ENCODE measurements around the gene MFSD11.
"Not testable (repeated sequence)": the region's sequence is repeated elsewhere in the genome, so short reads cannot be mapped to it uniquely, and the experiment has no call there.

Gene MFSD11

DNA sequence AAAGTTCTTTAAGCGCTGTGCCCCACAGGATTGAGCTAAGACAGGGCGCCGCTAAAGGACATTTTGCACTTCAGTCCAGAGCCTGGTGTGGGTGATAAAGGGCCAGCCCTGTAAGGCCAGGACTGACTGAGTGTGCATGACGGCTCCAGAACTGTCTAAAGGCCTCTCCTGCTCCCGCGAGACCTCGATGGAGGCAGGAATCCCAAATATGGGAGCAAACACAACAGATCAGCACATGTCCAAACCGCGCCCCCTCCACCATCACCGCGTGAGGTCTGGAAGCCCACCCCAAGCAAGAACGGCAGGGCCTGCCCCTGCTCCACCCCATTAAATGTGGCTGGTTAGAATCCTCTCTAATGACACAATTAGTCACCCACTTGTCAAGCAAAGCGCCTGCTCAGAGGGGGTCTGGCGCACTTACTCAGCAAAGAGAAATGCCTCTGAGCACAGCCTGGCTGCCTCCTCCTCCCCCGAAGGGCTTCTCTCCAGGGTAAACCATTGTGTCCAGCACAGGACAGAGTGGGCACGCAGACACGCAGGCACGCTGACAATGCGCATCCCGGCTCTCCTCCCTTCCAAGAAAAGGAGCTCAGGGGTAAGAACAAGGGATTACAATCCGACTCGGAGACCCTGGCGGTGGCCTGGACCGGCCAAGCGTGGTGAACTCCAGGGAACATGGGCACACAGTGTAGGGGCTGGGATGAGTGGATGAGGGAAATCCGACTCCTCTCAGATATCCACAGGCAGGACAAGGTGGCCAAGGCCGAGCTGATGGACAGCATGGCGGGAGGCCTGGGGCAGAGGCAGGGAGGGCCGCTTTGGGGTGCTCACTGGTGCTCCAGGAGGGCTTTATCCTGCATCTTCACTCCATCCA lies 28.6 kb upstream of the MFSD11 start:
- DNase-seq = peak; percentile 86

DNA sequence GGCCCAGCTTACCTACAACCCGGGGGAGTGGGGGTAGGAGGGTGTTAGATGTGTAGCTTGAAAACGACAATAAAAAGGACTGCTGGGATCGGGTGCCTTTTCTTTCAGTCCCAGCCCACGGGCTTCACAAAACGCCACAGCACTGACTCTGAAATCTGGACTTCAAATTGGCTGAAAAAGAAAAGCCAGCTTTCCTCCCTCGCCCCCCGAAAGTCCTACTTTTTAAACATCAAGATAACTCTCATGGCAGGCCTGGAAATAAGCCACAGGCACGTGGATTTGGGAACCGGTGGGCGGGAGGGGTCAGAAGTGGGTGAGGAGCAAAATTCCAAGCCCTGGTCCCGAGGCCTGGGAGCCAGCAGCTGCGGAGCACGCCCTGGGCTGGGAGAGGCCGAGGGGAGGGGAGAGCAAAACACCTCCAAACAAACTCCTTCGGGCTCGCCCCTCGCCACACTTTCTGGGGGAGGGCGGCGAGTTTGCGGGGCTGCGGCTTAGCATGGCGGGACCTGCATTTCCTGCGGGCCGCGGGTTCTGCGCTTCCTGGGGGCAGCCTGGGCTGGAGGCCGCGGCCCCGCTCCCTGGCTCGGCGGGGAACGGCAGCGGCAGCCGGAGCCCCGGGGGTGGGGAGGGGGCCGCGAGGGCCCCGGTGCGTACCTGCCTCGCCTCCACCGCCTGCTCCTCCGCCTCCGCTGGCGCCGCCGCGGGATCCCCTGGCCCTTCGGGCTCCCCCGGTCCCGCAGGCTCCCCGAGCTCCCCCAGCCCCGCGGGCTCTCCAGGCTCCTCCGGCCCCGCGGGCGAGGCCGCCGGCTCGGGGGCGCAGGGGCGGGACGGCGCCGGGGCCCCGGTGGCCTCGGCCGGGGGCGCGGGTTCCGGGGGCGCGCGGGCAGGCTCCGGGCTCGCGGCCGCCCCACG lies 27.7 kb upstream of the MFSD11 start:
- DNase-seq = peak; percentile 75

DNA sequence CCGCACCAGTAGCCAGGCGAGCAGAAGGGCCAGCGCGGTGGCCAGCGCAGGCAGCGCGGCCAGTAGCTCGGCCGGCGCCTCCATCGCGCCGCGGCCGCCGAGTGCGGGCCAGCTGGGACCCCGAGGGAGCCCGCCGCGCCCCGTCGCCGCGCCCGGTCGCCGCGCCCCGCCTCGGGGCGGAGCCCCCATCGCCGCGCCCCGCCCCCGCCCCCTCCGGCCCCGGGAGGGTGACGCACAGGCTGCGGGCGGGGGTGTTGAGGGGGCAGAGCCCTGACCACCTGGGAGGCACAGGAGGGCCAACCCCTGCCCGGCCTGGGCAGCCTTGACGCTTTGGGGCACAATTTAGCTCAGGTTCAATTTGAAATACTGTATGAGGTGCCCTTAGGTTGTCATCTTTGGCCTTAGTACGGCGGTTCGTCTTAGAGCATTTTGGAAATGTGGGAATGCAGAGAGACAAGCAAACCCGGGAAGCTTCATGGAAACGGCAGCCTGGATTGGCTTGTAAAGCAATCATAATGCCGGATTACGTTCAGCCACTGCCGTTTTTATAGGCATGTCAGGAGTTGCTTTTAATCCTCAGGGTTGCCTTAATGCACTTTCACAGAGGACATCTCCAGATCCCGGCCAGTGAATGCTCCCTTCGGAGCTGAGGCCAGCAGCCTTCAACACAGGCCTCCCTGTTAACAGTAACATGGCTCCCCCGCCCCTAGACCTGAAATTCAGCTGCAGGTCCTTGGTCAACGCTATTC lies 26.9 kb upstream of the MFSD11 start, which contains the start of gene MXRA7:
Gene MXRA7, minus strand, starts transcription at position 103 of the 749 bp plus-strand sequence. Its CDS starts 19 bp downstream, at position 84.
- peak; percentile 83 for DNase-seq

DNA sequence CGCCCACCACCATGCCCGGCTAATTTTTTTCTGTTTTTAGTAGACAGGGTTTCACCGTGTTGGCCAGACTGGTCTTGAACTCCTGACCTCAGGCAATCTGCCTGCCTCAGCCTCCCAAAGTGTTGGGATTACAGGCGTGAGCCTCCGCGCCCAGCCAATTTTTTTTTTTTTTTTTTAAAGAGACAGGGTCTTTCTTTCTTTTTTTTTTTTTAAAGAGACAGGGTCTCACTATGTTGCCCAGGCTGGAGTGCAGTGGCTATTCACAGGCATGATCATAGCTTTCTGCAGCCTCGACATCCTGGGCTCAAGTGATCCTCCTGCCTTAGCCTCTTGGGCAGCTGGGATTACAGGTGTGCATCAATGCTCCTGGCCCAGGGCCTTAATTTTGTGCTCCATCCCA lies 25.6 kb upstream of the MFSD11 start:
- not testable (repeated sequence) for DNase-seq

DNA sequence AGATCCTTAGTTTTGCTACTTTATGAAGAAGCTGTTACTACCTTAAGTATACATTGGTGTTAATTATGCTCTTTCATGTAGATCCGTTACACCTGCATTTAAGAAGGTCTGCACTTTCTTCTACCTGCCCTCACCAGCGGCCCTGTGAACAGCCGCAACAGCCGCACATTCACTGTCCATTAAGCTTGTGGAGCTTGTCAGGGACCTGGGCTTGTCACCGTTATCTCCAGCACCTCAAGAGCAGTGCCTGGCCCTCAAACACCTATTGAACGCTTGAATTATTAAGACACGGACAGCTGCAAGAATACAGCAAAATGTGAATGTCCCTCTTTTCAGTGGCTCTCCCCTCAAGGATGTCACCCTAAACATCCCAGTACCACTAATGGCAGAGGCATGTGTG lies 24.2 kb upstream of the MFSD11 start:
- DNase-seq = no peak

DNA sequence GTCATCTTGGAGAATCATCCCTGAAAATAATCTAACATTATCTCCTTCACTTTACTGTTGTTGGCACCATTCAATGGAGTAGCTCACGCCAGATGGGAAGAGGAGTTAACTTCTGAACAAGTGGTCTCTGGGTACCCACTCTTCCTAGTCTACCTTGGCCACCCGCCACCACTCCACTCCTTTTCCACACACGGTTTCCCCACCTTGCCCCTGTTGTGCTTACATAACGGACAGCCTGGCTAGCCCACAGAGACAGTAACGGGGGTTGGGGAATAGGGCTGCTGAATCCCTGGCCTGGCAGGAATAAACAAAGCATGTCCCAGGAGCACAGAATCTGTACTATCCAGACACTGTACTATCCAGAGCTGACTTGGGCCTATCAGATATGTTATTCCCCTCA lies 23.6 kb upstream of the MFSD11 start:
- no peak for DNase-seq

DNA sequence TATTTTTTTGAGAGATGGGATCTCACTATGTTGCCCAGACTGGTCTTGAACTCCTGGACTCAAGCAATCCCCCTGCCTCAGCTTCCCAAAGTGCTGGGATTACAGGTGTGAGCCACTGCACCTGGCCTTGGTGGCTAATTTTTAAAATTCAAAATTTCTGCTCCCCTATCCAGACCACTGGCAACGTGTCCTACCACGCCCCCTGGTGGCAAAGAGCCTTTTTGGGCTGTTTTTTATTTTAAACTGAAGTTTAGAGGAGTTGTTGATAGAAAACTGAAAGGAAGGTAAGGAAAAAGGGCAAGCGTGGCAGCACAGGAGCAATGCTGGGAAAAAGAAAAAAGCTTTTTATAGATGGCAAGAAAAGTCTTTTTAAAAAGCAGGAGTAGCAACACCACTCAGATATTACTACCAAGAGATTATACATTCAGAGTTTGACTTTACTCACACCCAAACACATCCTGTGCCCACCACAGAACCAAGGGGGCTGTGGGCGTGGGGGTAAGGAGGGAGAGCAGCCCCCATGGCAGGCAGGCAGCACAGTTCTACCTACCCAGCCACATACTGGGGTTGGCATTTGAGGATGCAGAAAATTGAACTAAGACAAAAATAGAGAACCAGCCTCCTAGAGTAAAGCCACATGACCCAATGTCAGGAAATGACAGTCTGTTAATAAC lies 23.0 kb upstream of the MFSD11 start:
- DNase-seq = peak; percentile 70

DNA sequence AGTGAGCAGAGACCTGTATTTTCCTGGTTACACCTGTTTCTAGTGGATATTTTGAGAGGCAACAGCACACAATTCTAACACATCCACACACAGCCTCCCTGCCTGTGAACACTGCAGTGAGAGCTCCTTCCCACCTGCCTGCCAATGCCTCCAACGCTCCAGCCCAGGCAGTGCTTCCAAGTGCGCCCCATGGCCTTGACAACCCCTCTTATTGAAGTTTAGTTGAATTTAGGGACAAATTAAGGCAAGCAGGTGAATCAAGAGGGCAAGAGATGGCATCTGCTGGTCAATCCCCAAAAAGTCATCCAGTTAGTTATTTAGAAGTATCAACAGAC lies 22.5 kb upstream of the MFSD11 start:
- DNase-seq = no peak

DNA sequence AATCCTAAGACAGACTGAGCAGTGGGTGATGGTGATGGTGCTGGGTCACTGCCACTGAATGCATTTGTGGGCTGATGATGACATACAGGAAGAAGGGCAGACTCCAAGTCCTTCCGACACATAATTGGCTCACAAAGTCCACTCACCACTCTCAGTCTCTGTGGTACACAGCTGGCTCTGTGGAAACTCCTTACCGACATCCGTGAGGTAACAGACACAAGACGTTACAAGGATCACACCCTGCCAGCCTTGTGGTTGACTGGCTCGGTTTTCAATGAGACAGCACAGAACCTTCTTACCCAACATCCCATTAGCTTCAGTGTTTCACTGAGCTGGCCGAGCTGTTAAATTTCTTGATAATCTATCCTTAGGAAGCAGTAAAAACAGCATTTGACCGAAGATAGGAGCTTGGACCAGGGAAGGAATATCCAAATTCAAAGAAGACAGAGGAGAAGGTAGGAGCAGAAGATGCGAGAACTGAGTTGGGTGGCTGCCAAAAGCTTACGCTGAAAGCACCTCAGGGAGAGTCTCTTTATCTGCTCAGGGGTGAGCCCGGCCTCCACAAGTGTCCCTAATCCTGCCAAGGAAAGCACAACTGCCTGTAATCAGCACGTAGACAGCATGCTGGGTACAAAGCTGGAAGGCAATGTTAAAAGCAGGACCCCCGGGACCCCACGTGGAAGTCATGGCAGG lies 21.6 kb upstream of the MFSD11 start:
- no peak for DNase-seq

DNA sequence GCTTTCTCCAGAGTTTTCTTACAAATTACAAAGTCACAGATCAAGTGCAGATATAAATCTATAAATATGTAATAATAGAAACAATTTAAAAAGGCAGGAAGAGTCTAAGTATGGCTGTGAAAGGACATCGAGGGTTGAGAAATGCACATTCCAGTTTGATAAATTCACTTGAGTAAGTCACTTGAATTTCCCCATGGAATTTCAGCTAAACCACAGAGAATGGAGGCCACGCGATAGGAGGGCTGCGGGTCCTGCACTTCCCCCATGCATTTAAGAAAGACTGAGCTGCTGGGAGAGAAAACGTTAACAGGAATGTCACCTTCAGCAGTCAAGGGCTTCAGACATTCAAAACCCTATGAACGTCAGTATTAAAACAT lies 21.1 kb upstream of the MFSD11 start:
- no peak for DNase-seq

DNA sequence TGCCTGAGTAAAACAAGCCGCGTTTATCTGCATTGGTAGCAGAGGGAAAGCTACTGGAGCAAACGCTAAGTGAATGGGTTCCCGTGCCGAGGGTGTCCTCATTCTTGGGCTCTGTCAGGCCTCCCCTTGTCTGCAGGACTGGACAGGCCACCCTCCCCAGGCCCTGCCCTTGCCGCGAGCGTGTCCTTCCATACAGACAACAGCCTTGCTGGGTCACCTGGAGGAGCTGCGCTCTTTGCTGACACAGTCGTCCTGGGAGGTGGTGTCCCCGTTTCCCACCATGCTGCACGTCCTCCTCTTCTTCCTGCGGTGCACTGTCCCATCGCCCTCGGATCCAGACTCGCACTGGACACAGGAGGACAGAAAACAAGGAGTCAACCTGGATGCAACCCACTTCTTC lies 19.4 kb upstream of the MFSD11 start:
- no peak for DNase-seq

DNA sequence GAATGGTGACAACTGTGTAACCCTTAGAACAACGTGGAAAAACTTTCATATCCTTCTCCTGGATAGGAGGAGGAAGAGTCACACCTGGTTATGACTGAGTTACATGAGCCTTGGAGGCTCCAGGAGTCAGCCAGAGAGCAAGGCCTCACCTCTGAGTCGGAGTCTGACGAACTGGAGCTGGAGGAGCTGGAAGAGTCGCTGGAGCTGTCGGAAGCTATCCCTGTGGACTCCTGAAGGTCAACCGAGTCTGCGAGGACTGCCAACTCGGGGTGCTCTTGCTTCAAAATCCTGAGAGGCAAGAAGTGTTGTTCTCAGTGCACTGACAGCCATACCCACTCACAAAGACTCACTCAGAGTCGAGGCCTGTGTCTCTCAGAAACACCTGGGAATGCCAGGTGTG lies 17.7 kb upstream of the MFSD11 start:
- DNase-seq = no peak

DNA sequence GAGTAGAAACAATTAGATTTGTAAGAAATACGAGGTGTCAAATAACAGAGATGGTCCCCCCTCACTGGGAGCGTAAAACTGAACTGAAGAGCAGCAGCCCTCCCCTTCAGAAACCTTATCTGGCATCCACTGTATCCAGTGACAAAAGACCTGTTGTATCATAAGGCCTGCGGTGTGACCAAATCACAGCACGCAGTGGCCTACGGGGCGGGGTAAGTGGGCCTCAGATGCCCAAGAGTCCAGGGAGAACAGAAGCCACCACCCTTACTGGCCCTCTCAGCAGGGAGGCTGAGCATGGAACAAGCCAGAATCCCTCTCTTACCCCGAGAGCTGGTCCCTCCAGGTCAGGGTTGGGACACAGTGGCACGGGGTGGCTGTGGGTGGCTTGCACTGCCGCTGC lies 17.0 kb upstream of the MFSD11 start:
- no peak for DNase-seq

DNA sequence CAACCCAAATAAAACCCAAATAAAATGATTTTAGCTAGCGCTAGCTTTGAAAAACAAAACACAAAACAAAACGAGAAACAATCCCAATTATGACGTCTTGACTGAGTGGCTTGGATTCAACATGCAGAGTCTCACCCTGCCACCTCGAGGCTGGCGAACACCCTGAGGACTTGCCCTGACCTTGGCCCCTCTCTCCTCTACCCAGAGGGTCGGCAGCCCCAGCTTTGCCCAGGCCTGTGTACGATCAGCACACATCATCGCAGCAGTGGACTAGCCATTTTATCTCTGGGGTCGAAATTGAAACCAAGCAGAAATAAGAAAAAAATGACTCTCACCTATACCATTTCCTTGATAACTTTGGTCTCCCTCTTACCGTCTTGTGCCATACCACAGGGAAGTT lies 16.5 kb upstream of the MFSD11 start:
- DNase-seq = no peak

DNA sequence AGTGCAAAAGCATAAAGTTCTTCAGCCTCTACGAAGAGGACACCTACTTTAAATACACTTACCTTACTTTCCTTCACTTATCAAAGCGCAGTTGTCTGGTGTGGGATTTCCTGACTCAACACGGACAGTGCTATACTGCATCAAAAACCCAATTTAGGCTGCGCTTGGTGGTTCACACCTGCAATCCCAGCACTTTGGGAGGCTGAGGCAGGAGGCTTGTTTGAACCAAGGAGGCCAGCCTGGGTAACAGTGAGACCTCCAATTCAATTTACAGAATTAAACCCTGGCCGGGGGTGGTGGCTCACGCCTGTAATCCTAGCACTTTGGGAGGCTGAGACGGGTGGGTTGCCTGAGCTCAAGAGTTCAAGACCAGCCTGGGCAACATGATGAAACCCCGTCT lies 15.6 kb upstream of the MFSD11 start:
- DNase-seq = no peak

DNA sequence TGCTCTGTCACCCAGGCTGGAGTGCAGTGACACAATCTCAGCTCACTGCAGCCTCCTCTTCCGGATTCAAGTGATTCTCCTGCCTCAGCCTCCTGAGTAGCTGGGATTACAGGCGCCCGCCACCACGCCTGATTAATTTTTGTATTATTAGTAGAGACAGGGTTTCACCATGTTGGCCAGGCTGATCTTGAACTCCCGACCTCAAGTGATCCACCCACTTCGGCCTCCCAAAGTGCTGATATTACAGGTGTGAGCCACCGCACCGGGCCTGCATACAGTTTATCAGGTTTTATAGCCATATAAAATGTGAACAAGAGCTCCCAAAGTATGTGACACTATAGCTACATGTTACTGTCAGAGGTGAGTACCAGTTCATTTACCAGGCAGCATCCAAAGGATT lies 14.9 kb upstream of the MFSD11 start:
- not testable (repeated sequence) for DNase-seq

DNA sequence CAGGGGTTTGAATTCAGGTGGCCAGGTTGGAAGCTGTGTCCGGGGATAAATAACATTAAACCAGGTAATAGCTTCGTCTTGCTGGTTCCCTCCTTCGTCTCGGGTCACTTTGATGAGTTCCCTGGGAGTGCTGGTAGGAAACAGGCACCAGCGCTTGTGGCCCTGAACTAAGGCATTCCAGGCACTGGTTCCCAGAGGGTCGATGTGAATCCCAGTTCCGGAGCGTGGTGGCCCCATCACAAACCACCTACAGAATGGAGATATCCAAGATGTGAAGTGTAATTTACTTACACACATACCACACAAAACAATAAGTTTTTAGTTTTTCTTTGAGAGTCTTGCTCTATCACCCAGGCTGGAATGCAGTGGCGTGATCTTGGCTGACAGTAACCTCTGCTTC lies 14.1 kb upstream of the MFSD11 start:
- DNase-seq = no peak

DNA sequence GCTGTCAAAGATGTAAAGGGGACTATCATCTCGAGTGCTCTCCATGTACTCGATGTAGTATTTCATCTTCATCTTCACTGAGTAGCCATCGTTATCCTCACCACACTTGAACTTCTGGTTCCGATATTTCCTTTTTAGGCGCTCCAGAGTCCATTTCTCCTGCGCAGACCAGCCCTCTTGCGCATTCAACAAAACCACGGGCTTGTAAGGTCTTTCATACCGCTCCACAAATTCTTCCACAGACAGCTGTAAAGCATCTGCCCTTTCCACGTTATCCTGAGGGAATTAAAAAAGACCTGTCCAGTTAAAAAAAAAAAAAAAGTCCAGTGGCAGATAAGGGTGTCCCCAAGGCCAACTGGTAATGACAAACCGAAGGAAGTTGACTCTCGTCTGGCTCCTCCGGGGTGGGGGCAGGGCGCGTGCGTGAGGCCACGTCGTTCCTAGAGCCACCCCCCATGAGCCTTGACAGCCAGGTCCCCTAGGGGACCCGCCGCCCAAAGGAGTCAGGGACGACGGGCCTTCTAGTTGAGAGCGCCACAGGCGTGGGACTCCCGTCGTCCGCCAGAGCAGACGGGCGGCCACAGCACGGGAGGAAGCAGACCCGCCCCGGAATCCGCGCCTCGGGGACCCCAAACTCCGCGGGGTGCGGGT lies 12.2 kb upstream of the MFSD11 start:
- DNase-seq = peak; percentile 69

DNA sequence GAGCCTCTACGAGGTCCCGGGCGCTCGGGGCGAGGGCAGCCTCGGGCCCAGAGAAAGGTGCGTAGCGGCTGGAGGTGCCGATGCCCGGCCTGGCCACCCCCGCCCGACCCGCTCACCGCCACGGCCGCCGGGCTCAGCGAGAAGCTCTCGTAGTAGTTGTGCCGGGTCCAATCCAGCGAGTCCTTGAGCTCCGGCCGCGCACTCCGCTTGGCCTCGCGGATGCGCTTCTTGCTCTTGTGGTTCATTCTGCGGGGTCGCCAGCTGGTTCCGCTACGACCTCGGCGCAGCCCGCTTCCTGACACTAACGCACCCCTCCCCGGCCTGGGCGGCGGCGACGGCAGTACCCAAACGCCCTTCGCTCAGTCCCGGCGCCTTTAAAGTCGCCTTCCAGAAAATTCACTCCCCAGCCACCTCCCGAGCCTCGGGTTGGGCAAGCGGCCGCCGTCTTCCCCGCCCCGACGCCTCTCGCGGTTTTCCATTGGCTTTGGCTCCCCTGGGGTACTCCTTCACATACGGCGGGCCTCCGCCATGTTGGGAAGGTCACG lies 11.6 kb upstream of the MFSD11 start, which contains the start of gene JMJD6:
Gene JMJD6, minus strand, starts transcription at position 376 of the 545 bp plus-strand sequence. Its CDS starts 131 bp downstream, at position 245.
- DNase-seq = peak; percentile 99

DNA sequence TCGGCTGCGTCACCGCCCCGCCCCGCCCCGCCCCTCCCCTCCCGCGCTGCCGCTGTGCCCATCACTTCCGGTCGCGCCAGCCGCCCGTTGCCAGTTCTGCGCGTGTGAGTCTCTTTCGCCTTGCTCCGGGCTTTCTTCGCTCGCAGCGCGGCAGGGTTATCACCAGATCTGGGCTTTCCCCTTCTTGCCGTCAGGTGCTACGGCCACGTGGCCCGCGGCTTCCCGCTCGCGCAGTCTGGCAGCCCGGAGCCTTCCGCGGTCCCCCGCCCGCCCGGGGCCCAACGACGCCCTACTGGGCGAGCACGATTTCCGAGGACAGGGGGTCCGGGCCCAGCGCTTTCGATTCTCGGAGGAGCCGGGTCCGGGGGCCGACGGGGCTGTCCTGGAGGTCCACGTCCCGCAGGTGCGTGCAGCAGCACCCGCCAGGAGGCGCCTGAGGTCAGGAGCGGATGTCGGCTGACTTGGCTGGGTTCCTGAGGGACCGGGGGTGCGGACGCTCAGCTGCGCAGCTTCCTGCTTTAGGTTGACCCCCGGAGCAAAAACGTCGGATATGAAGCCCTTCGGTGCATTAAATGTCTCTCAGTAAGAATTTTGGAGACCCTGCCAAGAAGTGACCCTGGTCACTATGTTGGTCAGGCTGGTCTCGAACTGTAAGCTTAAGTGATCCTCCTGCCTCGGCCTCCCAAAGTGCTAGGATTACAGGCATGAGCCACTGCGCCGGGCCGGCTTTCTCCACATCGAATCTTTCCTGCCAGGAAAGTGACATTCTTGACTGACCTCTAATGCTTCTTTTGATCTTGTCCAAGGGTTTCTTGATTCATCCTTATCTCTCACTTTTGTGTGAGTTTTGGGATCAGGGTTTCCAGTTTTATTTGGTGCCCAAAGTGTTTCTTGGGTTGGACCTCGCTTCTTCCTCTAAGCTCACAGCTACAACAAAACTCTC lies 10.9 kb upstream of the MFSD11 start, which contains the start of gene METTL23:
Gene METTL23, plus strand, starts transcription at position 64 of the 943 bp plus-strand sequence. CDS start 2,872 bp downstream, outside the sequence.
- peak; percentile 89 for DNase-seq

All from right hindlimb (tissue), 1 donor.